HG02981 (cell line): ENCODE measurements around the gene ERFL.
A peak's percentile ranks its signal among the peaks of the same experiment; 100 is the strongest.

ENCODE experiments used
- ATAC-seq: cut with Tn5 transposase; IDR thresholded peaks from one replicate; pipeline ENCODE4 v1.9.1; 2021; ENCODE audit warnings: mild to moderate bottlenecking, moderate library complexity; ENCODE audit not compliant: unreplicated experiment

ERFL gene

GRCh38 chr19:41901707-41902360 is 26.4 kb downstream of the ERFL start:
- no peak for ATAC-seq

DNA sequence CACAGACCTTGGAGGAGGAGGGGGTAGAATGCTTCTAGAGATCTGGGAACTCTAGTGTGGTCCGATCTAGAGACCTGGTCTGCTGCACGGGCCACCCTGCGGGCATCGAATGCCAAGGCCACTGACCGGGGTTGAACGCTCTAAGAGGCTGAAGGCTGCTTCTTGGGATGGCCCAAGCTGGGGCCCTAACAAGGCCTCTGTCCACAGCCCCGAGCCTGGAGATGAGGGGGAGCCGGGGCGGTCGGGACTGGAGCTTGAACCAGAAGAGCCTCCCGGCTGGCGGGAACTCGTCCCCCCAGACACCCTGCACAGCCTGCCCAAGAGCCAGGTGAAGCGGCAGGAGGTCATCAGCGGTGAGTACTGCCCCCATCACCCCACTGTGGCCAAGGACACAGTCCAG is 30.0 kb downstream of the ERFL start:
- ATAC-seq = no peak

DNA sequence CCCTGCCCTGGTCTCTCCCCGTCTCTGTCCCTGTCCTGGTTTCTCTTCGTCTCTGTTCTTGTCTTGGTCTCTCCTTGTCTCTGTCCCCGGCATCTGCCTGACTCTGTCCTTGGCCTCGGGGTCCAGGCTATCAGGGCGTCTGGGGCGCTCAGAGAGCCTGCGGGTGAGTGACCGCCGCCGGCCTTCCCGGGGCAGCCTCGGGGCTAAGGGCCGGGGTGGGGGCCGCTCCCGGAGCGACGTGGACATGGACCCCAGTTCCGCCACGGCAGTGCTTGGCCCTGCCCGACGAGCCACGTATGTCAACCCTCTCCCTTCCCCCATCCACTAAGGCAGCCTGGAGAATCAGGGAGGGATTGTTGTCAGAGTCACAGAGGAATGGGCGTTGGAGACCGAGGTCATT is 30.4 kb downstream of the ERFL start:
- ATAC-seq = no peak

DNA sequence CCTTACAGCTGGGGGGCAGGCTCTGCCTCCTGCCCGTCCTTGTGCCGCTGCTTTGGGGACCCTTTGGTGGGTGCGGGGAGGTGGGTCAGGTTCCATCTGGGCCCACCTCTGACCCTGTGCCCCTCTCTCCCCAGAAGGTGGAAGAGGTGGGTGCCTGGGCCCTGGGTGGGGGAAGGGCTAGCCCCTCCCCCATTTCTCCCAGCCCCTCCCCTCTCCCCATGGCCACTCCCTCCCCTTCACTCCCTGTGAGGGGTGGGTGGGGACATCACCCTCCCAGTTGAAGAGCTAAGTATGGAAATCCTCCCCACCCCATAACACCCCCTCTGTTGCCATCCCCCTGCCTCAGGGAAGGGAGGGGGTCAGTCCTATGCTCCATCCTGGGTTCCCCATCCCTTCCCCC is 31.1 kb downstream of the ERFL start:
- no peak for ATAC-seq

DNA sequence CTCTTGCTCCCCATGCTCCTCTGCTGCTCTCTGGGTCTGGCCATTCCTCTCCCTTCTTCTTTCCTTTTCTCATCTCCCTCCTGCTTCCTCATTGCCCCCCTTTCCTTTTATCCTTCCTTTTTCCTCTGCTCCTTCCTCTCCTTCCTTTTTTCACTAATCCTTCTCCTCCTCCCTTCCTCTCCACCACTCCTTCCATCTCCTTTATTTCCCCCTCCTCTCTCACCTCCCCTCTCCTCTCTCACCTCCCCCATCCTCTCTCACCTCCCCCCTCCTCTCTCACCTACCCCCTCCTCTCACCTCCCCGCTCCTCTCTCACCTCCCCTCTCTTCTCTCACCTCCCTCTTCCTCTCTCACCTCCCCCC is 31.7 kb downstream of the ERFL start:
- no peak for ATAC-seq

GRCh38 chr19:41895745-41896580 is 32.3 kb downstream of the ERFL start:
- no peak for ATAC-seq

DNA sequence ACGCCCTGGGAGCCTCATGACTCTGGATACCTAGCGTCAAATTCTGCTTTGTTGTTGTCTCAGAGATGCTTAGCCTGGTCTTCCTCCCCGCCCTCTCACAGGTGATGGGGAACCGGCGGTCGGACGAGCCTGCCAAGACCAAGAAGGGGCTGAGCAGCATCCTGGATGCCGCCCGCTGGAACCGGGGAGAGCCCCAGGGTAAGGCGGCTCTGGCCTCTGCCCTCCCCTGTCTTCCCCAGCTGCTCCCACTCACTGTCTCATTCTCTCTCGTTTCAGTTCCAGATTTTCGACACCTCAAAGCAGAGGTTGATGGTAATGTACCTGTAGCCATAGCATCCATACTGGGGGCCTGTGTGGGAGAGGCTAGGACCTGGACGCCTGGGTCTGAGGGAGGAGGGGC is 33.9 kb downstream of the ERFL start:
- ATAC-seq = no peak

DNA sequence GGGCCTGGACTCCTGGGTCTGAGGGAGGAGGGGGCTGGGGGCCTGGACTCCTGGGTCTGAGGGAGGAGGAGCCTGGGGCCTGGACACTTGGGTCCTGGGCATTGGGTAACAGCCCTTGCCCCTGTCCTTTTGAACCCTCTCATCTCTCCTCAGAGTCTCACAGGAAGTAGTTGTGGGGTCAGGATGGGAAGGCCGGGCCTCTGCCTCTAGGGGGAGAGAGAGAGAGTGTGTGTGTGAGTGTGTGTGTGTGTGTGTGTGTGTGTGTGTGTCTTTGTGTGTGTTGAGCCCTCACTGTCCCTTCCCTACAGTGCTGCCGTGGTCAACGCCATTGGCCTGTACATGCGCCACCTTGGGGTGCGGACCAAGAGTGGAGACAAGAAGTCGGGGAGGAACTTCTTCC is 34.4 kb downstream of the ERFL start:
- no peak for ATAC-seq

- ATAC-seq = no peak
These were observed 35.9 kb downstream of the ERFL start for GRCh38 chr19:41892173-41892902.

DNA sequence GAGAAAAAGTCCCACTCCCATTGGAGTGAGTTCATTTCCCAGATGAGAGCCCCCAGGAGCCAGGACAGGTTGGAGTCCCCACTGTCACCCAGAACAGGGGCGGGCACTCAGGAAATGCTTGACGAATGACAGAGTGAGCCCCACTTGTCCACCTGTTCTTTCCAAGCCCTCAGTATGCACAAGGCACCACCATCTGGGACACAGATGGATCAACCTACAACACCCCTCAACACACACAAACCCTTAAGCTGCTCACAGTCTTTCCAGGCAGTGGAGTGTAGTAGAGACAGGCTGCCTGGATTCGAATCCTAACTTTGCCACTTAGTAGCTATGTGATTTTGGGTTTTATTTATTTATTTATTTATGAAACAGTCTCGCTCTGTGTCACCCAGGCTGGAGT is 37.3 kb downstream of the ERFL start:
- no peak for ATAC-seq

GRCh38 chr19:41889896-41890295 is 38.4 kb downstream of the ERFL start:
- ATAC-seq = no peak

DNA sequence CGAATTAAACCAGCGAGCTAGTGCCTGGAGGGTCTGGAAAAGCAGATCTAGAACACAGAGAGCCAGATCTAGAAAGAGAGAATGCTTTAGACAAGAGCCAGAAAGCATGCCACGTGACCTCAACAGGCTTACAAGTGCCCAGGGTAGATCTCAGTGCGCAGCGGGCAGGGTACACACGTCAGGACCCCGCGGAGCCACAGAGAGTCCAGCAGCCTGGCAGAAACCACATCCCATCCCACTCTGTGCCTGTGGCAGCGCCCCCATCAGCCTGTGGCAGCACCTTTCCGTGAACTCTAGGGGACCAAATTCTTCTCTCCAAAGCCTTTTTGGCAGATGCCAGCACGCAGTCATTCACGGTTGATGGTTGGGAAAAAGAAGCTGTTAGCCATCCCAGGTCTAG is 39.3 kb downstream of the ERFL start:
- ATAC-seq = no peak

DNA sequence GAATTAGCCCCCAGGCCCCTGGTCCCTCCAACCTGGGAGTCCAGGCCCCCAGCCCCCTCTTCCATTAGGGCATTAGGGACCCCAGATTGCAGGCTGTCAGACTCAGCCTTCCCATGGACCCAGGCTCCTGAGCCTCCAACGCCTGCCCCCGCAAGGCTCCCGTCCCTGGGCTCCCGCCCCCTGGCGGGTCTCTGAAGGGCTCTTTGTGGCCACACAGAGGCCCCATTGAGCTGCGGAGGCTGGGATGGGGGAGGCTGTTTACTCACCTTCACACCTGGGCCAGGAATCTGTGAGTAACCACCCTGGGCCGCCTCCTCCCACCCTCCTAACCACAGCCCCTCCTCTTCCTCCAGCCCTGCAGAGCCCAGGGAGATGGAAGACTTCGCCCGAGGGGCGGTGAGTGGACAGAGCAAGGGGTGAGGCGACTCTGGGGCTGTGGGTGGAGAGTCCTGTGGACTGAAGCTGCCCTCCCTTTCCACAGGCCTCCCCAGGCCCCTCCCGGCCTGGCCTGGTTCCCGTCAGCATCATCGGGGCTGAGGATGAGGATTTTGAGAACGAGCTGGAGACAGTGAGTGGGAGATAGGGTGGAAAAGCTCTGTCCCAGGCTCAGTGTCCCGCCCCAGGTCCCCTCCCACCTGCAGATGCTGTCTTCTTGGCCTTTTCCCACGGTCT is 40.4 kb downstream of the ERFL start:
- no peak for ATAC-seq

GRCh38 chr19:41886761-41887710 is 41.2 kb downstream of the ERFL start:
- no peak for ATAC-seq

- ATAC-seq = peak; percentile 76
These were observed 44.2 kb downstream of the ERFL start for GRCh38 chr19:41883821-41884733.

- ATAC-seq = no peak
These were observed 44.8 kb downstream of the ERFL start for GRCh38 chr19:41883463-41883820.

DNA sequence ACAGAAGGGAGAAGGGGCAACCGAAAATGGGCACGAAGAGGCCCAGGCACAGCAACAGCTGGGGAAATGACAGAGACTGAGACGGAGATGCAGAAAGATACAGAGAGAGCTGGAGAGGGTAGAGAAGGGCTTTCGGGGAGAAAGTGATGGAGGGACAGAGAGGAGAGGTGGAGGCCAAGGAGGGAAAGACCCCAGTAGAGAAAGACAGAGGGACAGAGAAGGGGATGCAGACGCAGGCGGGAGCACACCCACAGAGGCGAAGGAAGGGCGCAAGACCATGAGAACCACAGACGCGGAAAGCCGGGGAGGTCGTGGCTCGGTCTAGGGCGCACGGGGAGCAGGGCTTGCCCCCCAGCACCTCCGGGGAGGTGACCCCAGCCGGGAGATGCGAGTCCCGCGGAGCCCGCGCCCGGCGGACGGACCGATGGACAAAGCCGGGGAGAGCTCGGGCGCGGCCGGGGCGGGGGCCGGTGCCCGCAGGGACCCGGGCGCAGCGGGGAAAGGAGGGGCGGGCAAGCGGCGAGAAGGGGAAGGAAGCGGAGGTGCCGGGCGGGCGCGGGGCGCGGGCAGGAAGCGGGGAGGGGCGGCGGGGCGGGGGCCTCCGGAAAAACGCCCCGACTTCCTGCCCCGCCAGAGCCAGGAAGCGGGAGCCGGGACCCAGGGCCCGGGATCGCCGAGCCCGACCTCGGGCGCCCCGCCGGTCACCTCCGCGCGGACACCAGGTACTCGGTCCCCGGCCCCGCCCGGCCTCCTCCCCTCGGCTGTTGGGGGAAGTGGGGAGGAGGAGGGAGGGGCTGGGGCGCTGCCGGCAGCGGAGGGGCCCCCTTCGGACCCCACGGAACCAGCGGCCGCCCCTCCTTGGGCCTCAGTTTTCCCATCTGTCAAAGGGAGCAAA is 45.4 kb downstream of the ERFL start, which contains the start of gene ARHGEF1:
Gene ARHGEF1 (plus strand): TSS at position 617 of the 895 bp plus-strand sequence. CDS start 4,899 bp downstream, outside the sequence.
- ATAC-seq = no peak

DNA sequence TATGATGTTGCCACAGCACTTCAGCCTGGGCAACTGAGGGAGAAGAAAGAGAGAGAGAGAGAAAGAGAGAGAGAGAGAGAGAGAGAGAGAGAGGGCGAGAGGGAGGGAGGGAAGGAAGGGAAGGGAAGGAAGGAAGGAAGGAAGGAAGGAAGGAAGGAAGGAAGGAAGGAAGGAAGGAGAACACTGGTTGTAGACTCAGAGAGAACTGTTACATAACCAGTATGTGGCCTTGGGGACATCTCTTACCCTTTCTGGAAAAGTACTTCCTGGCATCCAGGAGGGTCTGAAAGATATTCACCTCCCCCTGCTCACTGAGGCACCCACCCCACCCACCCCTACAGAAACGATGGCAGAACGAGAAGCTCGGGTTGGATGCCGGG is 47.9 kb downstream of the ERFL start:
- ATAC-seq = no peak
